Cerebellar cortex (tissue), 1 donor: Measurements from ENCODE around the gene KCNT2.
A peak's percentile ranks its signal among the peaks of the same experiment; 100 is the strongest.

Source experiments
- DNase-seq: peaks from one replicate; pipeline ENCODE4 v3.0.0-alpha.2; 2015; ENCODE audit warnings: low spot score

The KCNT2 gene

GRCh38 chr1:196400478-196401451 is 207.5 kb downstream of the KCNT2 start:
- DNase-seq = no peak

GRCh38 chr1:196399713-196400112 is 208.5 kb downstream of the KCNT2 start:
- no peak for DNase-seq

GRCh38 chr1:196393742-196394141 is 214.5 kb downstream of the KCNT2 start:
- no peak for DNase-seq

GRCh38 chr1:196393282-196393681 is 215.0 kb downstream of the KCNT2 start:
- DNase-seq = no peak

GRCh38 chr1:196387766-196388165 is 220.5 kb downstream of the KCNT2 start:
- DNase-seq = no peak

GRCh38 chr1:196385109-196385508 is 223.1 kb downstream of the KCNT2 start:
- DNase-seq = no peak

- no peak for DNase-seq
Measured at GRCh38 chr1:196382383-196382782, 225.9 kb downstream of the KCNT2 start.

- no peak for DNase-seq
Measured at GRCh38 chr1:196381544-196381943, 226.7 kb downstream of the KCNT2 start.

GRCh38 chr1:196380316-196380715 is 227.9 kb downstream of the KCNT2 start:
- no peak for DNase-seq

GRCh38 chr1:196377811-196378210 is 230.4 kb downstream of the KCNT2 start:
- DNase-seq = no peak

GRCh38 chr1:196376630-196377328 is 231.5 kb downstream of the KCNT2 start:
- no peak for DNase-seq

- DNase-seq = no peak
Measured at GRCh38 chr1:196373798-196374197, 234.4 kb downstream of the KCNT2 start.

- peak; percentile 5 for DNase-seq
Measured at GRCh38 chr1:196372896-196373536, 235.2 kb downstream of the KCNT2 start.

- no peak for DNase-seq
Measured at GRCh38 chr1:196367838-196368237, 240.4 kb downstream of the KCNT2 start.

GRCh38 chr1:196366817-196367495 is 241.3 kb downstream of the KCNT2 start:
- DNase-seq = no peak

- DNase-seq = no peak
Measured at GRCh38 chr1:196361112-196361714, 247.0 kb downstream of the KCNT2 start.

- no peak for DNase-seq
Measured at GRCh38 chr1:196357913-196358312, 250.3 kb downstream of the KCNT2 start.

GRCh38 chr1:196355206-196355786 is 252.9 kb downstream of the KCNT2 start:
- DNase-seq = peak; percentile 3

GRCh38 chr1:196344453-196344852 is 263.8 kb downstream of the KCNT2 start:
- peak; percentile 16 for DNase-seq

GRCh38 chr1:196324345-196324744 is 283.9 kb downstream of the KCNT2 start:
- no peak for DNase-seq

GRCh38 chr1:196323869-196324268 is 284.4 kb downstream of the KCNT2 start:
- DNase-seq = no peak
